ENCODE measurements around the gene ODAM. TPM values are rescaled to one million over a fixed set of nuclear protein-coding genes. Genes with fewer than 3 reads are reported as not detected.
"Not testable (repeated sequence)": the region's sequence is repeated elsewhere in the genome, so short reads cannot be mapped to it uniquely, and the experiment has no call there.

Gene ODAM
- total RNA-seq, 1 experiment from 2014 or later, result 15.1 TPM

GRCh38 chr4:70239884-70240591 lies 44.5 kb downstream of the ODAM start:
- H3K36me3 Mint-ChIP-seq (ENCODE audit: insufficient read depth, unreplicated experiment), result no peaks in the 10 kb centered on the region
- no TSS peak for BruUV-seq (replicated peaks)
- ChIA-PET CTCF (no interaction called here), POLR2A (no interaction called here)
- H3K4me3 Mint-ChIP-seq (ENCODE audit: unreplicated experiment), result no peak overlapping the region
- H3K9me3 ChIP-seq, result no peaks in the 10 kb centered on the region; the same call in 1 of the 2 replicates
- peaks cover 23% of the 10 kb centered on the region for H3K4me1 Mint-ChIP-seq (ENCODE audit: low read depth, unreplicated experiment)
- H3K27ac Mint-ChIP-seq (ENCODE audit: unreplicated experiment), result no peak overlapping the region
- intact Hi-C loops (cut with micrococcal nuclease; ENCODE audit: unreplicated experiment), result no loop called here
- no peaks in the 10 kb centered on the region for H3K9me3 Mint-ChIP-seq (ENCODE audit: unreplicated experiment)
- no peak for TF ChIP-seq CTCF (IDR thresholded peaks at IDR 0.05; ENCODE audit: insufficient read depth in 1 of 2, low read depth in 1 of 2, low read length in 1 of 2, severe bottlenecking in 1 of 2, unreplicated experiment in 1 of 2)
- DNase-seq, result no peak
- H3K27me3 Mint-ChIP-seq (ENCODE audit: insufficient read depth, unreplicated experiment), result no peaks in the 10 kb centered on the region
- no peaks in the 10 kb centered on the region for H3K27me3 ChIP-seq (replicated peaks; ENCODE audit: control insufficient read depth, insufficient read depth, low read length)
- peaks cover 18% of the 10 kb centered on the region for H3K4me1 ChIP-seq
- no peaks in the 10 kb centered on the region for H3K36me3 ChIP-seq (ENCODE audit: control insufficient read depth, insufficient read depth, low read length)
- no peak overlapping the region for H3K4me3 ChIP-seq (ENCODE audit: low read depth, low read length)

GRCh38 chr4:70242297-70242696 lies 46.8 kb downstream of the ODAM start, which contains the start of gene CSN3:
TSS of gene CSN3 (plus strand) at chr4:70242597. CDS start at chr4:70244820, 2,223 bp downstream.
- H3K9me3 Mint-ChIP-seq (ENCODE audit: unreplicated experiment); H3K36me3 Mint-ChIP-seq (ENCODE audit: insufficient read depth, unreplicated experiment); intact Hi-C loops (cut with micrococcal nuclease; ENCODE audit: unreplicated experiment); H3K9me3 ChIP-seq; H3K36me3 ChIP-seq (ENCODE audit: control insufficient read depth, insufficient read depth, low read length); H3K27me3 Mint-ChIP-seq (ENCODE audit: insufficient read depth, unreplicated experiment); H3K4me3 ChIP-seq (ENCODE audit: low read depth, low read length); H3K4me3 Mint-ChIP-seq (ENCODE audit: unreplicated experiment); DNase-seq; BruUV-seq (replicated peaks); H3K27ac Mint-ChIP-seq (ENCODE audit: unreplicated experiment); POLR2A ChIA-PET; H3K27me3 ChIP-seq (replicated peaks; ENCODE audit: control insufficient read depth, insufficient read depth, low read length): not testable (repeated sequence)
- H3K4me1 ChIP-seq, result peaks cover 18% of the 10 kb centered on the region
- H3K4me1 Mint-ChIP-seq (ENCODE audit: low read depth, unreplicated experiment), result peaks cover 23% of the 10 kb centered on the region
- CTCF ChIA-PET, result interaction anchor here (0.7 kb wide), 1 partner anchor 20 kb away, joined by 3 read pairs; no protein-coding TSS in a partner anchor

- no peak overlapping the region for H3K4me3 Mint-ChIP-seq (ENCODE audit: unreplicated experiment)
- no peak for DNase-seq
- H3K4me1 Mint-ChIP-seq (ENCODE audit: low read depth, unreplicated experiment), result peaks cover 20% of the 10 kb centered on the region
- no TSS peak for BruUV-seq (replicated peaks)
- CTCF ChIA-PET, result no interaction called here
- no peak for TF ChIP-seq CTCF (IDR thresholded peaks at IDR 0.05; ENCODE audit: insufficient read depth in 1 of 2, low read depth in 1 of 2, low read length in 1 of 2, severe bottlenecking in 1 of 2, unreplicated experiment in 1 of 2)
- H3K9me3 Mint-ChIP-seq (ENCODE audit: unreplicated experiment), result no peaks in the 10 kb centered on the region
- H3K27me3 Mint-ChIP-seq (ENCODE audit: insufficient read depth, unreplicated experiment), result no peaks in the 10 kb centered on the region
- intact Hi-C loops (cut with micrococcal nuclease; ENCODE audit: unreplicated experiment), result no loop called here
- Histone ChIP-seq H3K27me3 (replicated peaks; ENCODE audit: control insufficient read depth, insufficient read depth, low read length) (no peaks in the 10 kb centered on the region), H3K4me1 (peaks cover 18% of the 10 kb centered on the region), H3K9me3 (no peaks in the 10 kb centered on the region; the same call in 1 of the 2 replicates), H3K4me3 (ENCODE audit: low read depth, low read length) (no peak overlapping the region), H3K36me3 (ENCODE audit: control insufficient read depth, insufficient read depth, low read length) (no peaks in the 10 kb centered on the region)
- H3K36me3 Mint-ChIP-seq (ENCODE audit: insufficient read depth, unreplicated experiment), result no peaks in the 10 kb centered on the region
- POLR2A ChIA-PET, result no interaction called here
- H3K27ac Mint-ChIP-seq (ENCODE audit: unreplicated experiment), result no peak overlapping the region
These were observed 47.6 kb downstream of the ODAM start for GRCh38 chr4:70243091-70243490.

Data from Caco-2 (cell line).